Left cardiac atrium (tissue), 4 donors: ENCODE data around the gene PDPR. TPM values are rescaled to one million over a fixed set of nuclear protein-coding genes. Genes with fewer than 3 reads are reported as not detected.
"Not testable (repeated sequence)": the region's sequence is repeated elsewhere in the genome, so short reads cannot be mapped to it uniquely, and the experiment has no call there.

ENCODE experiments used
- ATAC-seq, 2 donors: fragments of 200-7000 bp; cut with Tn5 transposase; one replicate each; pipeline ENCODE4 v1.9.1; 2020; ENCODE audit warnings: mild to moderate bottlenecking in 2 of 2, moderate library complexity in 2 of 2
- DNase-seq: peaks from one replicate; pipeline ENCODE4 v3.0.0-alpha.2; 2020
- intact Hi-C, 2 donors: fragments of 100-400 bp; cut with DNase I; formaldehyde crosslinking; loops; one replicate each; pipeline versions ENCODE4 v1.14.1 to v1.15.1; 2022 to 2023
- total RNA-seq, 2 donors: library from RNA; stranded (reverse); fragmentation: NEBNext Ultra II Directional; extraction: Animal tissue kit (Norgen Biotek cat#: 25700); gene quantifications; one replicate each; pipeline ENCODE4 v1.2.1, GENCODE V29; 2021
- donor health status: DM: no; HTN: yes; CAD: no.
- donor health status: DM: no; HTN: yes; CAD: no; lungs with severe emphysema.
- donor health status: DM: yes; HTN: yes; CAD: no.
- donor health status: Dilated cardiomyopathy.

The PDPR gene
- total RNA-seq, 2 donors from 2014 or later: 18.8 to 39.5 TPM

DNA sequence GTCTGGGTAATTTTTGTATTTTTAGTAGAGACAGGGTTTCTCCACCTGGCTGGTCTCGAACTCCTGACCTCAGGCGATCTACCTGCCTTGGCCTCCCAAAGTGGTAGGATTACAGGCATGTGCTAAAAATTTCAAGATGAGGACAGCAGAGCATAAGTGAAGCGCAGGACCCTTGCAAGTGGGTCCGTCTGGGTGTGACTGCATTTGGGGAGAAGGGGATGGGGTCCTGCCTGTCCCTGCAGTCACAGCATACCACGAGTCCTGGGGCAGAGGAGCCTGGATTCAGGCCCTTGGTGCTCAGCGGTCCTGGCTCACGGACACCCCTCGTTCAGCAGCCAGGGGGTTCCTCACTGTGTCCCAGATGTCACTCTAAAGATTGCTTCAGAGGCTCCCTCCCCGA, 84.1 kb downstream of the PDPR start:
- ATAC-seq, intact Hi-C loops, DNase-seq: not testable (repeated sequence)

DNA sequence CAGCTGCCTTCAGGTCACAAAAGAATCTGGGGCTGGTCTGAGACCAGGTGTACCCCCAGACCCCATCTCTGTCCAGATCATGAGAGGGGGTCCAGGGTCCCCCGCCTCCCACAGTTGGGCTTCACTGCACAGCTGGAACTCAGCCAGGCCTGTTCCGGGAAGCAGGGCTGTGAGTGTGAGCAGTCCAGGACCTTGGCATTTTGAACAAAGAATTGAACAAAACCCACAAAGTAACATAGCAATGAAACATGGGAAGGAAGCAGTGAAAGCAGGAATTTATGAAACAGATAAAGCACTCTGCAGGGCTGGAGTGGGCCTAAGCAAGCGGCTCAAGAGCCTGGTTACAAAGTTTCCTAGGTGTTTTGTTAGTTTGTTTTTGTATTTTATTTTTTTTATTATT, 84.5 kb downstream of the PDPR start:
- DNase-seq, ATAC-seq, intact Hi-C loops: not testable (repeated sequence)

DNA sequence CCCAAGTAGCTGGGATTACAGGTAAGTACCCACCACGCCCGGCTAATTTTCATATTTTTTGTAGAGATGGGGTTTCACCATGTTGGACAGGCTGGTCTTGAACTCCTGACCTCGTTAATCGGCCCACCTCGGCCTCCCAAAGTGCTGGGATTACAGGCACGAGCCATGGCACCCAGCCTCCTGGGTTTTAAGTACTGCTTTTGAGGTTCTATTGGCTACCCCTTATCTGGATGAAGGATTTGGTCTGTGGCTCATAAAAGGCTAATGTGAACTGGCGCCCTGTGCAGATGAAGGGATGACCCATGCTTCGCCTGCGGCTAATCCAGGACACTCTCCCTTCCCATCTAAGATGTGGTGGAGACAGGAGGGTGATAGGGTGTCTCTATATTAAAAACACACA, 85.0 kb downstream of the PDPR start:
- ATAC-seq, intact Hi-C loops, DNase-seq: not testable (repeated sequence)

DNA sequence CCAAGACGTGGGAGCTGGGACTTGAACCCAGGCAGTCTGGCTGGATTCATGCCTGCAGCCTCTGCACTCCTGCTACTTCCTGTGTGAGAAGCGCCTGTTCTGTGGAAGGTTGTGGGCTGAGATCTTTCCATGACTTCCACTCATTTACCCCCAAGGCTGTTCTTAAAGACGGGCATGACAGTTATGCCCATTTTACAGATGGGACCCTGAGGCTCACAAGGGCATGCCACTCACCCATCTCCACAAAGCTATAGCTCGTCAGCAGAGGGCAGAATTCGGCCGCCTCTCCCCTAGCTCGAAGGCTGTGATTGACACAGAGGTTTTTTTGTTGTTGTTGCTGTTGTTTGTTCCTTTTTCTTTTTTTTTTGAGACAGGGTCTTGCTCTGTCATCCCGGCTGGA, 85.9 kb downstream of the PDPR start:
- ATAC-seq, intact Hi-C loops: not testable (repeated sequence)

DNA sequence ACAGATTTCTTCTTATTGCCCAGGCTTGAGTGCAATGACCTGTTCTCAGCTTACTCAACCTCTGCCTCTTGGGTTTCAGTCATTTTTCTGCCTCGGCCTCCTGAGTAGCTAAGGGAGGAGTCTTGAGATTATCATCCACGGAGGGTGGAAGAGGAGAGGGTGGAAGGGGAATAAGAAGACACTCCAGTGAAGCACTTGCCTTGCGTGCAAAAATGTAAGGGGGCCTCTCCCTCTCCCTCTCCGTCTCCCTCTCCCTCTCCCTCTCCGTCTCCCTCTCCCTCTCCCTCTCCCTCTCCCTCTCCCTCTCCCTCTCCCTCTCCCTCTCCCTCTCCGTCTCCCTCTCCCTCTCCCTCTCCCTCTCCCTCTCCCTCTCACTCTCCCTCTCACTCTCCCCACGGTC, 89.4 kb downstream of the PDPR start:
- intact Hi-C loops, DNase-seq, ATAC-seq: not testable (repeated sequence)

More for the DNA sequence above, 85.9 kb downstream of the PDPR start:
- not testable (repeated sequence) for DNase-seq

DNA sequence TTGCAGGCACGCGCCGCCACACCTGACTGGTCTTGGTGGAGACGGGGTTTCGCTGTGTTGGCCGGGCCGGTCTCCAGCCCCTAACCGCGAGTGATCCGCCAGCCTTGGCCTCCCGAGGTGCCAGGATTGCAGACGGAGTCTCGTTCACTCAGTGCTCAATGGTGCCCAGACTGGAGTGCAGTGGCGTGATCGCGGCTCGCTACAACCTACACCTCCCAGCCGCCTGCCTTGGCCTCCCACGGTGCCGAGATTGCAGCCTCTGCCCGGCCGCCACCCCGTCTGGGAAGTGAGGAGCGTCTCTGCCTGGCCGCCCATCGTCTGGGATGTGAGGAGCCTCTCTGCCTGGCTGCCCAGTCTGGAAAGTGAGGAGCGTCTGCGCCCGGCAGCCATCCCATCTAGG, 89.9 kb downstream of the PDPR start:
- DNase-seq, ATAC-seq, intact Hi-C loops: not testable (repeated sequence)

DNA sequence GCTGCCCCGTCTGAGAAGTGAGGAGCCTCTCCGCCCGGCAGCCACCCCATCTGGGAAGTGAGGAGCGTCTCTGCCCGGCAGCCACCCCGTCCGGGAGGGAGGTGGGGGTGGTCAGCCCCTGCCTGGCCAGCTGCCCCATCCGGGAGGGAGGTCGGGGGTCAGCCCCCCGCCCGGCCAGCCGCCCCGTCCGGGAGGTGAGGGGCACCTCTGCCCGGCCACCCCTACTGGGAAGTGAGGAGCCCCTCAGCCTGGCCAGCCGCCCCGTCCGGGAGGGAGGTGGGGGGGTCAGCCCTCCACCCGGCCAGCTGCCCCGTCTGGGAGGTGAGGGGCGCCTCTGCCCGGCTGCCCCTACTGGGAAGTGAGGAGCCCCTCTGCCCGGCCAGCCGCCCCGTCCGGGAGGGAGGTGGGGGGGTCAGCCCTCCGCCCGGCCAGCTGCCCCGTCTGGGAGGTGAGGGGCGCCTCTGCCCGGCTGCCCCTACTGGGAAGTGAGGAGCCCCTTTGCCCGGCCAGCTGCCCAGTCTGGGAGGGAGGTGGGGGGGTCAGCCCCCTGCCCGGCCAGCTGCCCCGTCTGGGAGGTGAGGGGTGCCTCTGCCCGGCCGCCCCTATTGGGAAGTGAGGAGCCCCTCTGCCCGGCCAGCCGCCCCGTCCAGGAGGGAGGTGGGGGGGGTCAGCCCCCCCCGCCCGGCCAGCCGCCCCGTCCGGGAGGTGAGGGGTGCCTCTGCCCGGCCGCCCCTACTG, 90.7 kb downstream of the PDPR start:
- ATAC-seq, DNase-seq, intact Hi-C loops: not testable (repeated sequence)

DNA sequence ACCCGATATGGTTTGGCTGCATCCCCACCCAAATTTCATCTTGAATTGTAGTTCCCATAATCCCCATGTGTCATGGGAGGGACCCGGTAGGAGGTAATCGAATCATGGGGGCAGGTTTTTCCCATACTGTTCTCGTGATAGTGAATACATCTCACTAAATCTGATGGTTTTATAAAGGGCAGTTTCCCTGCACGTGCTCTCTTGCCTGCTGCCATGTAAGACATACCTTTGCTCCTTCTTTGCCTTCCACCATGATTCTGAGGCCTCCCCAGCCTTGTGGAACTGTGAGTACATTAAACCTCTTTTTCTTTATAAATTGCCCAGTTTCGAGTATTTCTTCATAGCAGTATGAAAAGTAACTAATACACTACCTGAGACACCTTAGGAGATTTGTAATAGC, 92.2 kb downstream of the PDPR start:
- intact Hi-C loops, DNase-seq, ATAC-seq: not testable (repeated sequence)

Other genes starting within 250 kb of the PDPR start
- gene CLEC18A, start 163.0 kb upstream of the PDPR start, total RNA-seq: under 1 TPM; 0.21 to 0.24 TPM
- under 1 TPM; 0.24 to 0.73 TPM for gene CLEC18C, start 59.5 kb downstream of the PDPR start, total RNA-seq
- 10 to 100 TPM; 12.6 to 18.8 TPM for gene EXOSC6, start 137.6 kb downstream of the PDPR start, total RNA-seq
- 10 to 100 TPM; 62.0 to 69.7 TPM for gene AARS1, start 175.2 kb downstream of the PDPR start, total RNA-seq
- gene DDX19B, start 184.9 kb downstream of the PDPR start, total RNA-seq: 10 to 100 TPM; 14.9 to 21.8 TPM
- 10 to 100 TPM; 22.9 to 26.2 TPM for gene DDX19A, start 232.6 kb downstream of the PDPR start, total RNA-seq